Sigmoid colon (tissue), 4 donors: ENCODE data around the gene NECTIN1.

Experiments used
- EP300 ChIP-seq, 4 donors: sonication (generic); formaldehyde crosslinking; IDR thresholded peaks; one replicate each; pipeline ENCODE4 v1.6.1; 2017; ENCODE audit warnings: antibody characterized with exemption in 4 of 4
- POLR2A ChIP-seq, 2 donors: fragments of 450-650 bp; IDR thresholded peaks; one replicate each; pipeline ENCODE4 v1.6.1; 2016; ENCODE audit warnings: antibody characterized with exemption in 2 of 2, mild to moderate bottlenecking in 2 of 2, moderate library complexity in 2 of 2
- TF ChIP-seq, protein P1 (sequence below), 4 experiments: fragments of 450-650 bp in 3 of 4; fragments of 200-600 bp in 1 of 4; IDR thresholded peaks; one replicate each; pipeline ENCODE4 v1.5.1; 2016 to 2019; ENCODE audit warnings: antibody characterized with exemption in 4 of 4, mild to moderate bottlenecking in 3 of 4, moderate library complexity in 2 of 4

DNA sequence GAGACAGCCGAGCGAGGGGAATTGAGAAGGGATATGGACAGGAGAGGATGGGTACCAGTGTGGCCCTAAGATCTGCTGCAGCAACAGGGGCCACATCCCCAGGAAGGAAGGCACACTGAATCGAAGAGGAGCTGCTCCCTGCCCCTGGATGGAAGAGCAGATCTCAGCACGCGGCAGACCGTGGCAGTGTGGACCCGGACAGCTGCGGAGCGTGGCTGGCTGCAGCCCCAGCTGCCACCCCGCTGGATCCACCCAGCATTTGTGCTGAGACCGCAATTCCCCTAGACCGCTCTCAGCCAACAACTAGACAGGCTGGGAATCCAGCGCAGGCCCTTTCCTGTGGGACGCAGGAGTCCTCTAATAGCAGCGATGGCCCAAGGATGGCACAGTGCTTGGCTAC is 94.7 kb downstream of the NECTIN1 start:
- TF ChIP-seq POLR2A (IDR thresholded peaks at IDR 0.05) (no peak), EP300 (IDR thresholded peaks at IDR 0.05) (no peak)
- TF ChIP-seq, protein P1, sequence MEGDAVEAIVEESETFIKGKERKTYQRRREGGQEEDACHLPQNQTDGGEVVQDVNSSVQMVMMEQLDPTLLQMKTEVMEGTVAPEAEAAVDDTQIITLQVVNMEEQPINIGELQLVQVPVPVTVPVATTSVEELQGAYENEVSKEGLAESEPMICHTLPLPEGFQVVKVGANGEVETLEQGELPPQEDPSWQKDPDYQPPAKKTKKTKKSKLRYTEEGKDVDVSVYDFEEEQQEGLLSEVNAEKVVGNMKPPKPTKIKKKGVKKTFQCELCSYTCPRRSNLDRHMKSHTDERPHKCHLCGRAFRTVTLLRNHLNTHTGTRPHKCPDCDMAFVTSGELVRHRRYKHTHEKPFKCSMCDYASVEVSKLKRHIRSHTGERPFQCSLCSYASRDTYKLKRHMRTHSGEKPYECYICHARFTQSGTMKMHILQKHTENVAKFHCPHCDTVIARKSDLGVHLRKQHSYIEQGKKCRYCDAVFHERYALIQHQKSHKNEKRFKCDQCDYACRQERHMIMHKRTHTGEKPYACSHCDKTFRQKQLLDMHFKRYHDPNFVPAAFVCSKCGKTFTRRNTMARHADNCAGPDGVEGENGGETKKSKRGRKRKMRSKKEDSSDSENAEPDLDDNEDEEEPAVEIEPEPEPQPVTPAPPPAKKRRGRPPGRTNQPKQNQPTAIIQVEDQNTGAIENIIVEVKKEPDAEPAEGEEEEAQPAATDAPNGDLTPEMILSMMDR (IDR thresholded peaks at IDR 0.05): no peak
